Cardiac muscle cell (in vitro differentiated cells and primary cell): ENCODE measurements around the gene BCCIP. TPM values are rescaled to one million over a fixed set of nuclear protein-coding genes. Genes with fewer than 3 reads are reported as not detected.

Experiments used
- DNase-seq, 2 donors: peaks; one replicate each; pipeline versions ENCODE4 v3.0.0 to v3.0.0-alpha.2; 2010 to 2017; ENCODE audit warnings: low read depth in 1 of 2, low spot score in 1 of 2
- H3K27ac ChIP-seq: fragments of 200-600 bp; sonication (generic); 2 replicates; pipeline ENCODE4 v1.5.1; 2016
- H3K27me3 ChIP-seq: fragments of 200-600 bp; sonication (generic); 2 replicates; pipeline ENCODE4 v1.6.0; 2016; ENCODE audit warnings: control low read depth
- H3K36me3 ChIP-seq: fragments of 200-600 bp; sonication (generic); 2 replicates; pipeline ENCODE4 v1.5.1; 2016; ENCODE audit warnings: control low read depth
- H3K4me1 ChIP-seq: fragments of 200-600 bp; sonication (generic); 2 replicates; pipeline ENCODE4 v1.8.1; 2017; ENCODE audit warnings: low read depth, mild to moderate bottlenecking, mixed run types
- H3K4me3 ChIP-seq: fragments of 200-600 bp; sonication (generic); 2 replicates; pipeline ENCODE4 v1.5.1; 2016; ENCODE audit warnings: mild to moderate bottlenecking
- H3K9me3 ChIP-seq: fragments of 200-600 bp; sonication (generic); 2 replicates; pipeline ENCODE4 v1.5.1; 2017; ENCODE audit warnings: low read depth, mild to moderate bottlenecking, control low read depth
- CTCF ChIP-seq: IDR thresholded peaks from 2 replicates; pipeline ENCODE4 v1.5.1; 2012; ENCODE audit warnings: low read depth, mild to moderate bottlenecking, low read length
- polyA plus RNA-seq: library from polyadenylated mRNA; unstranded; fragments of >200 nt; fragmentation: Nextera tagmentation; extraction: Ambion mirVana; gene quantifications from 2 replicates; pipeline ENCODE4 v1.2.1, GENCODE V29; 2016
- total RNA-seq: library from RNA; depleted of rRNA; stranded (reverse); fragments of >200 nt; gene quantifications from 2 replicates; pipeline ENCODE4 v1.2.3, GENCODE V29; 2016

The BCCIP gene
- total and polyA plus RNA-seq, 2 experiments from 2014 or later: 34.2 to 93.9 TPM

GRCh38 chr10:125846894-125847293, 23.5 kb downstream of the BCCIP start:
- no peak for TF ChIP-seq CTCF
- no peaks in the 10 kb centered on the region for H3K4me1 ChIP-seq
- no peak overlapping the region for H3K27ac ChIP-seq
- H3K9me3 ChIP-seq: no peaks in the 10 kb centered on the region
- no peak overlapping the region for H3K4me3 ChIP-seq
- peaks cover 53% of the 10 kb centered on the region for H3K36me3 ChIP-seq
- H3K27me3 ChIP-seq: no peaks in the 10 kb centered on the region
- no peak for DNase-seq

- no peaks in the 10 kb centered on the region for H3K4me1 ChIP-seq
- no peaks in the 10 kb centered on the region for H3K27me3 ChIP-seq
- H3K27ac ChIP-seq: no peak overlapping the region
- no peak overlapping the region for H3K4me3 ChIP-seq
- no peaks in the 10 kb centered on the region for H3K9me3 ChIP-seq
- no peak for DNase-seq
- no peak for TF ChIP-seq CTCF
- H3K36me3 ChIP-seq: peaks cover 56% of the 10 kb centered on the region
These were observed 25.0 kb downstream of the BCCIP start for GRCh38 chr10:125848371-125848770.

GRCh38 chr10:125848857-125849256, 25.5 kb downstream of the BCCIP start:
- no peak for TF ChIP-seq CTCF
- H3K27ac ChIP-seq: no peak overlapping the region
- no peaks in the 10 kb centered on the region for H3K4me1 ChIP-seq
- H3K4me3 ChIP-seq: no peak overlapping the region
- no peaks in the 10 kb centered on the region for H3K27me3 ChIP-seq
- no peaks in the 10 kb centered on the region for H3K9me3 ChIP-seq
- no peak for DNase-seq
- H3K36me3 ChIP-seq: peaks cover 58% of the 10 kb centered on the region

GRCh38 chr10:125849448-125849847, 26.1 kb downstream of the BCCIP start:
- no peaks in the 10 kb centered on the region for H3K27me3 ChIP-seq
- H3K4me1 ChIP-seq: no peaks in the 10 kb centered on the region
- no peak overlapping the region for H3K4me3 ChIP-seq
- no peaks in the 10 kb centered on the region for H3K9me3 ChIP-seq
- no peak overlapping the region for H3K27ac ChIP-seq
- no peak for TF ChIP-seq CTCF
- no peak for DNase-seq
- peaks cover 55% of the 10 kb centered on the region for H3K36me3 ChIP-seq

- Histone ChIP-seq H3K27ac (no peak overlapping the region), H3K27me3 (no peaks in the 10 kb centered on the region), H3K9me3 (no peaks in the 10 kb centered on the region), H3K4me1 (no peaks in the 10 kb centered on the region), H3K36me3 (peaks cover 55% of the 10 kb centered on the region), H3K4me3 (no peak overlapping the region)
- TF ChIP-seq CTCF: no peak
- DNase-seq: no peak
These were observed 27.7 kb downstream of the BCCIP start for GRCh38 chr10:125850766-125851731.
